ACC112 (cell line): ENCODE measurements around the gene PCDHB1.

Experiments used
- H2AFZ ChIP-seq: fragments of 200-600 bp; sonication (generic); one replicate; pipeline ENCODE4 v1.6.0; 2017; ENCODE audit warnings: antibody characterized with exemption, low read length; ENCODE audit not compliant: unreplicated experiment
- H3K27ac ChIP-seq: fragments of 200-600 bp; sonication (generic); 2 replicates; pipeline ENCODE4 v1.5.1; 2014; ENCODE audit warnings: low read depth, mild to moderate bottlenecking, antibody characterized with exemption, low read length, moderate library complexity
- H3K27me3 ChIP-seq: fragments of 200-600 bp; sonication (generic); 2 replicates; pipeline ENCODE4 v1.6.1; 2014; ENCODE audit warnings: mild to moderate bottlenecking, antibody characterized with exemption, low read length, moderate library complexity, mixed read lengths; ENCODE audit not compliant: insufficient read depth
- H3K36me3 ChIP-seq: fragments of 200-600 bp; sonication (generic); 2 replicates; pipeline ENCODE4 v1.6.1; 2016; ENCODE audit warnings: mild to moderate bottlenecking, antibody characterized with exemption, low read length, moderate library complexity, mixed read lengths; ENCODE audit not compliant: insufficient read depth
- H3K4me1 ChIP-seq: fragments of 200-600 bp; sonication (generic); one replicate; pipeline ENCODE4 v1.6.1; 2016; ENCODE audit warnings: low read length, mixed read lengths; ENCODE audit not compliant: insufficient read depth, unreplicated experiment, control insufficient read depth
- H3K4me3 ChIP-seq: fragments of 200-600 bp; sonication (generic); 2 replicates; pipeline ENCODE4 v1.5.1; 2014; ENCODE audit warnings: mild to moderate bottlenecking, low read depth, low read length
- H3K79me2 ChIP-seq: fragments of 200-600 bp; sonication (generic); one replicate; pipeline ENCODE4 v1.6.0; 2016; ENCODE audit warnings: low read length; ENCODE audit not compliant: control insufficient read depth, unreplicated experiment, insufficient read depth

PCDHB1 gene

GRCh38 chr5:141022384-141022783, 28.8 kb upstream of the PCDHB1 start:
- no peak overlapping the region for H3K4me3 ChIP-seq

GRCh38 chr5:141031006-141031405, 20.2 kb upstream of the PCDHB1 start:
- no peaks in the 10 kb centered on the region for H3K79me2 ChIP-seq
- no peak overlapping the region for H2AFZ ChIP-seq
- no peaks in the 10 kb centered on the region for H3K4me1 ChIP-seq
- H3K27me3 ChIP-seq: no peaks in the 10 kb centered on the region
- no peak overlapping the region for H3K4me3 ChIP-seq
- no peaks in the 10 kb centered on the region for H3K36me3 ChIP-seq
- no peak overlapping the region for H3K27ac ChIP-seq

More at GRCh38 chr5:141022384-141022783, 28.8 kb upstream of the PCDHB1 start:
- no peak overlapping the region for H3K27ac ChIP-seq
- H3K79me2 ChIP-seq: no peaks in the 10 kb centered on the region
- H3K4me1 ChIP-seq: no peaks in the 10 kb centered on the region
- no peaks in the 10 kb centered on the region for H3K36me3 ChIP-seq
- no peak overlapping the region for H2AFZ ChIP-seq
- no peaks in the 10 kb centered on the region for H3K27me3 ChIP-seq

GRCh38 chr5:141032626-141033025, 18.5 kb upstream of the PCDHB1 start:
- Histone ChIP-seq H2AFZ (no peak overlapping the region), H3K79me2 (no peaks in the 10 kb centered on the region), H3K36me3 (no peaks in the 10 kb centered on the region), H3K27me3 (no peaks in the 10 kb centered on the region), H3K27ac (no peak overlapping the region), H3K4me3 (no peak overlapping the region), H3K4me1 (no peaks in the 10 kb centered on the region)

GRCh38 chr5:141039061-141039460, 12.1 kb upstream of the PCDHB1 start:
- H3K4me1 ChIP-seq: no peaks in the 10 kb centered on the region
- H2AFZ ChIP-seq: no peak overlapping the region
- no peaks in the 10 kb centered on the region for H3K27me3 ChIP-seq
- no peak overlapping the region for H3K4me3 ChIP-seq
- H3K79me2 ChIP-seq: no peaks in the 10 kb centered on the region
- H3K27ac ChIP-seq: no peak overlapping the region
- H3K36me3 ChIP-seq: no peaks in the 10 kb centered on the region

GRCh38 chr5:141039517-141039916, 11.7 kb upstream of the PCDHB1 start:
- H3K27ac ChIP-seq: no peak overlapping the region
- H3K36me3 ChIP-seq: no peaks in the 10 kb centered on the region
- no peaks in the 10 kb centered on the region for H3K27me3 ChIP-seq
- no peak overlapping the region for H2AFZ ChIP-seq
- no peak overlapping the region for H3K4me3 ChIP-seq
- H3K79me2 ChIP-seq: no peaks in the 10 kb centered on the region
- no peaks in the 10 kb centered on the region for H3K4me1 ChIP-seq

GRCh38 chr5:141040093-141040770, 10.9 kb upstream of the PCDHB1 start:
- no peaks in the 10 kb centered on the region for H3K4me1 ChIP-seq
- H3K27ac ChIP-seq: no peak overlapping the region
- H3K79me2 ChIP-seq: no peaks in the 10 kb centered on the region
- H3K27me3 ChIP-seq: no peaks in the 10 kb centered on the region
- peak overlapping the region; percentile 23 for H2AFZ ChIP-seq
- H3K4me3 ChIP-seq: no peak overlapping the region
- H3K36me3 ChIP-seq: no peaks in the 10 kb centered on the region

- no peaks in the 10 kb centered on the region for H3K4me1 ChIP-seq
- no peaks in the 10 kb centered on the region for H3K36me3 ChIP-seq
- no peak overlapping the region for H3K4me3 ChIP-seq
- peak overlapping the region; percentile 23 for H2AFZ ChIP-seq
- H3K27ac ChIP-seq: no peak overlapping the region
- no peaks in the 10 kb centered on the region for H3K79me2 ChIP-seq
- H3K27me3 ChIP-seq: no peaks in the 10 kb centered on the region
Observed at GRCh38 chr5:141040771-141041426, 10.3 kb upstream of the PCDHB1 start.

- Histone ChIP-seq H3K79me2 (no peaks in the 10 kb centered on the region), H3K4me1 (no peaks in the 10 kb centered on the region), H3K27me3 (no peaks in the 10 kb centered on the region), H2AFZ (no peak overlapping the region), H3K27ac (no peak overlapping the region), H3K4me3 (no peak overlapping the region), H3K36me3 (no peaks in the 10 kb centered on the region)
Observed at GRCh38 chr5:141041427-141041785, 9.8 kb upstream of the PCDHB1 start.

GRCh38 chr5:141042555-141042954, 8.6 kb upstream of the PCDHB1 start:
- Histone ChIP-seq H3K36me3 (no peaks in the 10 kb centered on the region), H2AFZ (no peak overlapping the region), H3K79me2 (no peaks in the 10 kb centered on the region), H3K4me3 (no peak overlapping the region), H3K27me3 (no peaks in the 10 kb centered on the region), H3K27ac (no peak overlapping the region), H3K4me1 (no peaks in the 10 kb centered on the region)

GRCh38 chr5:141051521-141051866, 320 bp downstream of the PCDHB1 start:
- H3K4me3 ChIP-seq: no peak overlapping the region
- no peaks in the 10 kb centered on the region for H3K79me2 ChIP-seq
- peak overlapping the region; percentile 14 for H2AFZ ChIP-seq
- H3K27ac ChIP-seq: no peak overlapping the region
- H3K27me3 ChIP-seq: peaks cover 15% of the 10 kb centered on the region; the same call in 1 of the 2 replicates
- no peaks in the 10 kb centered on the region for H3K4me1 ChIP-seq
- H3K36me3 ChIP-seq: no peaks in the 10 kb centered on the region

GRCh38 chr5:141077826-141078225, 26.7 kb downstream of the PCDHB1 start:
- Histone ChIP-seq H3K27ac (no peak overlapping the region), H3K4me3 (no peak overlapping the region), H3K27me3 (no peaks in the 10 kb centered on the region), H3K4me1 (no peaks in the 10 kb centered on the region), H3K79me2 (no peaks in the 10 kb centered on the region), H3K36me3 (no peaks in the 10 kb centered on the region), H2AFZ (no peak overlapping the region)
